Smooth muscle cell (in vitro differentiated cells): ENCODE measurements around the gene HOMER1. TPM values are rescaled to one million over a fixed set of nuclear protein-coding genes. Genes with fewer than 3 reads are reported as not detected.

Experiments
- DNase-seq: peaks from one replicate; lab custom pipeline; 2025; ENCODE audit not compliant: unreplicated experiment; lab: John Stamatoyannopoulos, UW
- H2AFZ ChIP-seq: fragments of 200-600 bp; sonication (generic); 2 replicates; pipeline ENCODE4 v1.6.0; 2016; ENCODE audit warnings: antibody characterized with exemption, low read depth, mild to moderate bottlenecking
- H3F3A ChIP-seq: fragments of 200-600 bp; sonication (generic); 2 replicates; pipeline ENCODE4 v1.6.0; 2017; ENCODE audit warnings: antibody characterized with exemption, low read depth
- H3K27ac ChIP-seq: fragments of 200-600 bp; sonication (generic); 2 replicates; pipeline ENCODE4 v1.5.1; 2016; ENCODE audit warnings: low read depth, mild to moderate bottlenecking
- H3K27me3 ChIP-seq: fragments of 200-600 bp; sonication (generic); 2 replicates; pipeline ENCODE4 v1.6.1; 2016; ENCODE audit warnings: low read depth, mild to moderate bottlenecking
- H3K36me3 ChIP-seq: fragments of 200-600 bp; sonication (generic); 2 replicates; pipeline ENCODE4 v1.5.1; 2016; ENCODE audit warnings: low read depth
- H3K4me1 ChIP-seq: fragments of 200-600 bp; sonication (generic); 2 replicates; pipeline ENCODE4 v1.5.1; 2016; ENCODE audit warnings: low read depth
- H3K4me2 ChIP-seq: fragments of 200-600 bp; sonication (generic); 2 replicates; pipeline ENCODE4 v1.6.0; 2016; ENCODE audit warnings: mild to moderate bottlenecking
- H3K4me3 ChIP-seq: fragments of 200-600 bp; sonication (generic); 2 replicates; pipeline ENCODE4 v1.5.1; 2016; ENCODE audit warnings: mild to moderate bottlenecking
- H3K79me2 ChIP-seq: fragments of 200-600 bp; sonication (generic); 2 replicates; pipeline ENCODE4 v1.6.0; 2016; ENCODE audit warnings: low read depth, mild to moderate bottlenecking
- H3K9ac ChIP-seq: fragments of 200-600 bp; sonication (generic); 2 replicates; pipeline ENCODE4 v1.6.0; 2016; ENCODE audit warnings: low read depth
- H3K9me3 ChIP-seq: fragments of 200-600 bp; sonication (generic); replicated peaks from 2 replicates; pipeline ENCODE4 v1.5.1; 2016; ENCODE audit warnings: low read depth
- H4K20me1 ChIP-seq: fragments of 200-600 bp; sonication (generic); 2 replicates; pipeline ENCODE4 v1.6.0; 2016; ENCODE audit warnings: low read depth
- WGBS: methylation state at CpG from one replicate; pipeline ENCODE4 v1.1.7; 2016; ENCODE audit warnings: low lambda C conversion rate; 5-methylcytosine and 5-hydroxymethylcytosine counted together
- polyA plus RNA-seq: library from polyadenylated mRNA; unstranded; fragments of >200 nt; fragmentation: Nextera tagmentation; extraction: Ambion mirVana; gene quantifications from 2 replicates; pipeline ENCODE4 v1.2.1, GENCODE V29; 2016
- small RNA-seq: library from RNA; depleted of rRNA; stranded (forward); fragments of <200 nt; gene quantifications from one replicate; pipeline ENCODE3, GENCODE V24; 2014
- total RNA-seq: library from RNA; depleted of rRNA; stranded (reverse); fragments of >200 nt; gene quantifications from 2 replicates; pipeline ENCODE4 v1.2.3, GENCODE V29; 2014
- TF ChIP-seq, protein P1 (sequence below): fragments of 200-600 bp; sonication (generic); IDR thresholded peaks from 2 replicates; pipeline ENCODE4 v1.5.1; 2017; ENCODE audit warnings: borderline replicate concordance, mild to moderate bottlenecking, antibody characterized with exemption; ENCODE audit not compliant: insufficient read depth, poor library complexity, severe bottlenecking

Gene HOMER1
- total and polyA plus RNA-seq, 2 experiments from 2014 or later = 4.4 to 14.9 TPM

DNA sequence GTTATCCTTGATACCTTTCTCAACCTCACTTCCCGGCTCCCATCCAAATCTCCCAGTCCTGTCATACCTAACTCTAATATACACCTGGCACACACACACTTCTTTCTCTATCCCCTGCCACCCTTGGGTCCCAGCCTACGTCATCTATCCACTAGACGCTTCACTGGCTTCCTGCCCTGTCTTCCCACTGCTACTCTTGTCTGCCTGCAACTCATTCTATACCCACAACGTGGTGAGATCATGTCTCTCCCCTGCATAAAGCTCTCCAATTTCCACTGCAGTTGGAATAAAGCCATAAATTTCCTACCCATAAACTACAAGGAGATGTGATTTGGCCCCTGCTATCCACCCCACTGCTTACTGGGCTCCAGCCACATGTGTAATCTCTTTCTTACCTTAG lies 184.5 kb downstream of the HOMER1 start:
- Histone ChIP-seq H3K27ac (no peak overlapping the region), H2AFZ (no peak overlapping the region), H3K4me2 (no peak overlapping the region), H3K36me3 (no peaks in the 10 kb centered on the region), H3K4me3 (no peak overlapping the region), H4K20me1 (no peaks in the 10 kb centered on the region), H3F3A (no peaks in the 10 kb centered on the region), H3K79me2 (no peaks in the 10 kb centered on the region), H3K9ac (no peak overlapping the region), H3K4me1 (no peaks in the 10 kb centered on the region), H3K9me3 (no peaks in the 10 kb centered on the region), H3K27me3 (no peaks in the 10 kb centered on the region)
- WGBS = 96% methylated on average over 4 of the region's 4 CpGs
- no peak for DNase-seq
- TF ChIP-seq, protein P1, sequence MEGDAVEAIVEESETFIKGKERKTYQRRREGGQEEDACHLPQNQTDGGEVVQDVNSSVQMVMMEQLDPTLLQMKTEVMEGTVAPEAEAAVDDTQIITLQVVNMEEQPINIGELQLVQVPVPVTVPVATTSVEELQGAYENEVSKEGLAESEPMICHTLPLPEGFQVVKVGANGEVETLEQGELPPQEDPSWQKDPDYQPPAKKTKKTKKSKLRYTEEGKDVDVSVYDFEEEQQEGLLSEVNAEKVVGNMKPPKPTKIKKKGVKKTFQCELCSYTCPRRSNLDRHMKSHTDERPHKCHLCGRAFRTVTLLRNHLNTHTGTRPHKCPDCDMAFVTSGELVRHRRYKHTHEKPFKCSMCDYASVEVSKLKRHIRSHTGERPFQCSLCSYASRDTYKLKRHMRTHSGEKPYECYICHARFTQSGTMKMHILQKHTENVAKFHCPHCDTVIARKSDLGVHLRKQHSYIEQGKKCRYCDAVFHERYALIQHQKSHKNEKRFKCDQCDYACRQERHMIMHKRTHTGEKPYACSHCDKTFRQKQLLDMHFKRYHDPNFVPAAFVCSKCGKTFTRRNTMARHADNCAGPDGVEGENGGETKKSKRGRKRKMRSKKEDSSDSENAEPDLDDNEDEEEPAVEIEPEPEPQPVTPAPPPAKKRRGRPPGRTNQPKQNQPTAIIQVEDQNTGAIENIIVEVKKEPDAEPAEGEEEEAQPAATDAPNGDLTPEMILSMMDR = no peak

Small RNAs within 50 kb of the gene (small RNA-seq; reads per million reads assigned to genes)
- not detected for gene RF00019

Other genes starting within 250 kb of the HOMER1 start
- 47.2 and 68.5 TPM in 2 replicates for gene TENT2, start 98.3 kb upstream of the HOMER1 start, total RNA-seq
- gene TENT2, start 98.3 kb upstream of the HOMER1 start, polyA plus RNA-seq = 18.9 and 22.4 TPM in 2 replicates
- 1.9 and 2.4 TPM in 2 replicates for gene CMYA5, start 175.7 kb upstream of the HOMER1 start, total RNA-seq
- gene CMYA5, start 175.7 kb upstream of the HOMER1 start, polyA plus RNA-seq = 0.31 and 1.1 TPM in 2 replicates